Lower lobe of right lung (tissue), 2 donors: ENCODE data around the gene MYO1B. TPM values are rescaled to one million over a fixed set of nuclear protein-coding genes. Genes with fewer than 3 reads are reported as not detected.

Experiments
- ATAC-seq, 2 donors: fragments of 200-7000 bp; cut with Tn5 transposase; one replicate each; pipeline ENCODE4 v1.9.1; 2020 to 2022; ENCODE audit warnings: mild to moderate bottlenecking in 2 of 2, moderate library complexity in 2 of 2
- DNase-seq: peaks from one replicate; pipeline ENCODE4 v3.0.0-alpha.2; 2020
- H3K27ac ChIP-seq: fragments of 200-600 bp; one replicate; pipeline ENCODE4 v1.8.0; 2022
- H3K27me3 ChIP-seq: fragments of 200-600 bp; one replicate; pipeline ENCODE4 v1.8.0; 2022; ENCODE audit warnings: low read depth
- H3K36me3 ChIP-seq: fragments of 200-600 bp; one replicate; pipeline ENCODE4 v1.8.0; 2022; ENCODE audit warnings: mild to moderate bottlenecking
- H3K4me1 ChIP-seq: fragments of 200-600 bp; one replicate; pipeline ENCODE4 v1.8.0; 2022
- H3K4me3 ChIP-seq: fragments of 200-600 bp; one replicate; pipeline ENCODE4 v1.8.0; 2022; ENCODE audit warnings: mild to moderate bottlenecking
- H3K9me3 ChIP-seq: fragments of 200-600 bp; one replicate; pipeline ENCODE4 v1.8.0; 2022
- intact Hi-C: fragments of 100-400 bp; cut with DNase I; formaldehyde crosslinking; loops from one replicate; pipeline ENCODE4 v1.11.0; 2022
- long read RNA-seq: library from polyadenylated mRNA; unstranded; transcript quantifications from one replicate; pipeline ENCODE4 v2.0.0, GENCODE V29; 2021
- total RNA-seq: library from RNA; stranded (reverse); fragmentation: NEBNext Ultra II Directional; extraction: Animal tissue kit (Norgen Biotek cat#: 25700); gene quantifications from one replicate; pipeline ENCODE4 v1.2.1, GENCODE V29; 2021
- TF ChIP-seq, protein P1 (sequence below): fragments of 200-600 bp; IDR thresholded peaks from one replicate; pipeline ENCODE4 v1.8.0; 2022; ENCODE audit warnings: antibody characterized with exemption, mild to moderate bottlenecking
- donor health status: DM: no; HTN: yes; CAD: no; lungs with severe emphysema.

MYO1B gene
- 123 TPM for total RNA-seq
- long read RNA-seq, full-length matches to known transcripts = 45 of 122 reads
- long read RNA-seq, partial matches to known transcripts = 53 of 122 reads
- long read RNA-seq, other reads (novel, unspliced or antisense) = 24 of 122 reads

DNA sequence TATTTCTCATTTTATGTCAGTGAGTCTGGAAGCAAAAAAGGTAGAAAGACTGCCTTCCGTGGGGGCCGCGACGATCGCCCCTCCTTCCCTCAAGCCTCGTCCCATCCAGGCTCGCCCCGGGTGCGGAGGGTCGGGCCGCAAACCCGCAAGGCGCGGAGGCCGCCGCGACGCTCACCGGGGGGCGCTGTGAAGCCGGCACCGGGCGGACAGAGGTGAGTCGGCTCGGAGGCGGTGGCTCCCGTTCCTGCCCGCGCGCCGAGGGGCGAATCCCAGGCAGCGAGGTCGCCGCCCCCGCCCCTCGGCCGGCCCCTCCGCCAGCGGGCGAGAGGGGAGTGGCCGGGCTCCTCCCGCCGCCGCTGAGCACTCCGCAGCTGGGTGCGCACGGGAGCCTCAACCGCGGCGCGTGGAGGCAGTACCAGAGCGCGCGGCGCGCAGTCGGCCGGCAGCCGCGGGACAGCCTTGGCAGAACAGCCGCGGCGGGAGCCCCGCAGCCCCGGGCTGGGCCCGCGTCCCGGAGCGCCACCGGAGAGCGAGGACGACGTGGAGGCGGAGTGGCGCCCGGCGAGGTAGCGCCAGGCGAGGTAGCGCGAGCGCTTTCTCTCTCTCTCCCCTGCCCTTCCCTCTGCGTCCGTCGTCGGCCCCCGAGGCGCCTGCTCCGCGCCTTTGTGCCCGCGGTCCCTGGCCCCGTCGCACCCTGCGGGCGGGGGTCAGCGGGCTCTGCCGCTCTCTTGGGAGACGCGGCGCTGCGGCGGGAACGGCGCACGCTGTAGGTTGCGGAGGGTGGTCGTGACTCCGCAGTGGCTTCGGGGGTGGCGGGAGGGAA lies at the start of gene MYO1B:
Gene MYO1B (plus strand): TSS at position 359 of the 823 bp plus-strand sequence. CDS start 31,492 bp downstream, outside the sequence.
- peak; percentile 91 to 93 for ATAC-seq

DNA sequence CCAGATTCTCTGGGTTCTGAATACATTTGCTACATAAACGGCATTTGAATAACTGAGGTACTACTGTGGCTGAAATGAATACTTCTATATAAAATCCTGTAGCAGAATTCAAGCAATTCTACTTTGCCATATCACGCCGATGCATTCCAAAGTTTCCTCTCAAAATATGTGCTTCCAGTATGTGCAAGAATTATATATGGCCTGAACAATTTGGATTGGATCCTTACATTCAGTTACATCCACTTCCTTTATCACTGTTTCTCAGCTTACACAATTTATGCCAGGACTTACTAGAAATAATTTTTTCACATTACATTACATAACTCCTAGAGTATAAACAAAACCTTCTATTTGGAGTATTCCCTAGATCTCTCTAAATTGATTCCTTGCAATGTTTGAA lies 48.1 kb upstream of the MYO1B start:
- ATAC-seq (no peak), DNase-seq (no peak)
- Histone ChIP-seq H3K4me3 (no peak overlapping the region), H3K27ac (no peak overlapping the region), H3K27me3 (no peaks in the 10 kb centered on the region), H3K9me3 (no peaks in the 10 kb centered on the region), H3K4me1 (peaks cover 2% of the 10 kb centered on the region), H3K36me3 (no peaks in the 10 kb centered on the region)
- TF ChIP-seq, protein P1, sequence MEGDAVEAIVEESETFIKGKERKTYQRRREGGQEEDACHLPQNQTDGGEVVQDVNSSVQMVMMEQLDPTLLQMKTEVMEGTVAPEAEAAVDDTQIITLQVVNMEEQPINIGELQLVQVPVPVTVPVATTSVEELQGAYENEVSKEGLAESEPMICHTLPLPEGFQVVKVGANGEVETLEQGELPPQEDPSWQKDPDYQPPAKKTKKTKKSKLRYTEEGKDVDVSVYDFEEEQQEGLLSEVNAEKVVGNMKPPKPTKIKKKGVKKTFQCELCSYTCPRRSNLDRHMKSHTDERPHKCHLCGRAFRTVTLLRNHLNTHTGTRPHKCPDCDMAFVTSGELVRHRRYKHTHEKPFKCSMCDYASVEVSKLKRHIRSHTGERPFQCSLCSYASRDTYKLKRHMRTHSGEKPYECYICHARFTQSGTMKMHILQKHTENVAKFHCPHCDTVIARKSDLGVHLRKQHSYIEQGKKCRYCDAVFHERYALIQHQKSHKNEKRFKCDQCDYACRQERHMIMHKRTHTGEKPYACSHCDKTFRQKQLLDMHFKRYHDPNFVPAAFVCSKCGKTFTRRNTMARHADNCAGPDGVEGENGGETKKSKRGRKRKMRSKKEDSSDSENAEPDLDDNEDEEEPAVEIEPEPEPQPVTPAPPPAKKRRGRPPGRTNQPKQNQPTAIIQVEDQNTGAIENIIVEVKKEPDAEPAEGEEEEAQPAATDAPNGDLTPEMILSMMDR = no peak
- intact Hi-C loops = no loop called here

More for the DNA sequence above, at the start of gene MYO1B:
- H3K9me3 ChIP-seq = no peaks in the 10 kb centered on the region
- H3K4me3 ChIP-seq = peak within 1 kb of the TSS; percentile 86
- intact Hi-C loops = no loop called here
- H3K27me3 ChIP-seq = peaks cover 8% of the 10 kb centered on the region
- peak; percentile 86 for DNase-seq
- peak within 1 kb of the TSS; percentile 87 for H3K27ac ChIP-seq
- H3K4me1 ChIP-seq = peaks cover 33% of the 10 kb centered on the region
- TF ChIP-seq, protein P1 = peak; percentile 56
- no peaks in the 10 kb centered on the region for H3K36me3 ChIP-seq

DNA sequence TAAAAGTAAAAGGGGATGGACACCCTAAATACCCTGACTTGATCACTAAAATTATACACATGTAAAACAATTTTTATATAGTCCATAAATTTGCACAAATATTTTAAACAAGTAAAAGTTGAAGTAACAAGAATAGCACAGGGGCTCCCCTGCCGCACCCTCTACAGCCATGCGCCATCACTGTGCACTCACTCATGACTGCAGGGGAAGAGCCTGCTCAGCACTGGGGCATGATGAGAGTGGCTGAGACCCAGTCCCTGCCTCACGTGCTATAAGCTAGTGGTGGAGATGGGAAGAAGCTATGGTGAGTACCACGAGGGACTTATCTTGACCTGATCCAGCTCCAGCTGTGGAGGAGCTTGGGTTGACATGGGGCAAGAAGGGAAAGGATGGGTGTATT lies 46.9 kb upstream of the MYO1B start:
- H3K9me3 ChIP-seq = no peaks in the 10 kb centered on the region
- no peak overlapping the region for H3K4me3 ChIP-seq
- ATAC-seq (no peak), DNase-seq (no peak)
- no peaks in the 10 kb centered on the region for H3K27me3 ChIP-seq
- H3K36me3 ChIP-seq = no peaks in the 10 kb centered on the region
- intact Hi-C loops = no loop called here
- H3K27ac ChIP-seq = no peak overlapping the region
- H3K4me1 ChIP-seq = peaks cover 13% of the 10 kb centered on the region
- TF ChIP-seq, protein P1 = no peak

DNA sequence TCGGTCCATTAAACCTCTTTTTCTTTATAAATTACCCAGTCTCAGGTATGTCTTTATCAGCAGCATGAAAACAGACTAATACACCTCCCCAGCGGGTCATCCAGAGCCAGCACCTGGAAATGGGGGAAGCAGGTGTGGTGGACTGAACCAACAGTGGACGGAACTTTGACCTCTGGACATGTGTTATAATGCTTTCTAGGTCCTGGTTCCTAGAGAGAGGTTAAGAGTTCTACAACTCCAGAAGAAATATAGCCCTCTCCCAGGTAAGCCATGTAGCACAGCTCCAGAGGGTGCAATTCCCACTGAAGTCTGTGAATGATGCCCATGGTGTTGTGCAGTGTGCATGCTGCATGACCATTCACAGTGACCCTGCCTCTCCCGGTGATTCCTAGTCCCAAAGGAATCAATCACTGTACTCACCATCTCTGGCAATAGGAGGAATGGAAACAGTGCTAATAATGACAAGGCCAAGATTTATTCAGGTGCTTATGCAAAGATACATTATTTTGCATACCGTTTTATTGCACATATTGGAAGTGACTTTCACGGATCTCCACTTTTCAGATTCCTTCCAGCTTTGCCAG lies 45.2 kb upstream of the MYO1B start:
- no peaks in the 10 kb centered on the region for H3K36me3 ChIP-seq
- TF ChIP-seq, protein P1 = no peak
- no peak overlapping the region for H3K27ac ChIP-seq
- H3K27me3 ChIP-seq = no peaks in the 10 kb centered on the region
- intact Hi-C loops = no loop called here
- no peaks in the 10 kb centered on the region for H3K9me3 ChIP-seq
- DNase-seq (no peak), ATAC-seq (no peak)
- peaks cover 22% of the 10 kb centered on the region for H3K4me1 ChIP-seq
- H3K4me3 ChIP-seq = no peak overlapping the region

DNA sequence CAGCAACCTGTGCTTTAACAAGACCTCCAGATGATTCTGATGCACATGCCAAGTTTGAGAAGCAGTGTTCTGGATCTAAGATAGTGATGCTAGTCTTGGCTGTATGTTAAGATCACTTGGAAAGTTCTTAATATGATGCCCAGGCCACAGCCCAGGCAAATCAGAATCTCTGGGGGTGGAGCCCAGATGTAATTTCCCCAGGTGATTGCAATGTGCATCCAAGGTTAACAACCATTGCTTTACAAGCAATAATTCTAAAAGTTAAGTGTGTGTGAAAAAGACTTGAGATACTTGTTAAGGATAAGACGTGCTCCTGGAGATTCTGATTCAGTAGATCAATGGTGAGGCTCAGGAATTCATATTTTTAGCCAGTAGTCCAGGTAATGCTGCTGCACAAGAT lies 44.3 kb upstream of the MYO1B start:
- H3K36me3 ChIP-seq = no peaks in the 10 kb centered on the region
- H3K27ac ChIP-seq = no peak overlapping the region
- TF ChIP-seq, protein P1 = no peak
- no peak overlapping the region for H3K4me3 ChIP-seq
- intact Hi-C loops = no loop called here
- no peaks in the 10 kb centered on the region for H3K27me3 ChIP-seq
- ATAC-seq (no peak), DNase-seq (no peak)
- peaks cover 22% of the 10 kb centered on the region for H3K4me1 ChIP-seq
- H3K9me3 ChIP-seq = no peaks in the 10 kb centered on the region
